Measurements from ENCODE around the gene CST6.
A peak's percentile ranks its signal among the peaks of the same experiment; 100 is the strongest.

Gene CST6

DNA sequence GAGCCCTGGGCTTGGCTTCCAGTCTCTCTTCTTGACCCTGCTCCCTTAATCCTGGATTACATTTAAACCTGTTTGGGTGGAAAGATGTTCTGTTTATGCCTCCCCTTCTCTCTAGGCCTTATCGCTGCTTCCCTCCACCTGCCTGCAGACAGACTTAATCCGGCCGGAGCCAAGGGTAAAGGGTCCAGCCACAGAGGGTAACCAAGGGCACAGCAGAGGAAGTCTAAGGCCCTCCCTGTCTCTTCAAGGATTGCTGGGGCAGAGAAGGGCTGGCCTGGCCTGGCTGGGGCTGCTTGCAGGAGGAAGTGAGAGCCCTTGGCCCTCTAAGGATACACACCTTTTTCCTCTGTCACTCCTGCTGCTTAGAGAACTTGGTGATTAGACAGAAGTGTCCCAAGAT is 35.1 kb downstream of the CST6 start:
- peaks cover 9 to 47% of the 10 kb centered on the region in 2 experiments for H3K27me3 ChIP-seq (ENCODE audit: control insufficient read depth in 1 of 2, insufficient read depth in 1 of 2, low read length in 2 of 2)
- H4K91ac ChIP-seq (ENCODE audit: low read length), result no peak overlapping the region
- WGBS, result 94% methylated on average over 3 of the region's 3 CpGs
- no peak overlapping the region for H3K4me3 ChIP-seq (ENCODE audit: insufficient read depth in 1 of 2, low read depth in 1 of 2, low read length in 2 of 2)
- peaks cover 1% of the 10 kb centered on the region for H3K79me1 ChIP-seq (replicated peaks; ENCODE audit: low read length, poor library complexity, severe bottlenecking)
- H2BK12ac ChIP-seq (ENCODE audit: low read length in 2 of 2), result no peak overlapping the region
- H3K4ac ChIP-seq (ENCODE audit: low read depth in 1 of 2, low read length in 2 of 2), result no peak overlapping the region
- H3K14ac ChIP-seq (ENCODE audit: low read length in 2 of 2), result no peak overlapping the region
- H4K8ac ChIP-seq (ENCODE audit: low read length), result no peak overlapping the region
- no peak overlapping the region for H2BK15ac ChIP-seq (ENCODE audit: low read depth, poor library complexity, severe bottlenecking)
- no peak overlapping the region for H2BK120ac ChIP-seq (ENCODE audit: low read depth, low read length)
- H2AK5ac ChIP-seq (ENCODE audit: low read length, severe bottlenecking), result no peak overlapping the region
- H2AFZ ChIP-seq (ENCODE audit: low read depth, low read length), result no peak overlapping the region
- H3K4me2 ChIP-seq (ENCODE audit: low read length, poor library complexity, severe bottlenecking), result no peak overlapping the region
- H3K4me1 ChIP-seq (ENCODE audit: control insufficient read depth, insufficient read depth, low read depth, low read length), result peaks cover 39% of the 10 kb centered on the region
- H3K9me3 ChIP-seq (ENCODE audit: control insufficient read depth, low read length), result no peaks in the 10 kb centered on the region
- no peak overlapping the region for H3K23ac ChIP-seq (ENCODE audit: low read length in 2 of 2)
- no peak for DNase-seq
- H3K9ac ChIP-seq (ENCODE audit: low read length), result no peak overlapping the region
- H3K36me3 ChIP-seq (ENCODE audit: control insufficient read depth in 1 of 2, insufficient read depth in 2 of 2, low read depth in 1 of 2, low read length in 2 of 2), result peaks cover 0 to 20% of the 10 kb centered on the region in 2 experiments
- no peak overlapping the region for H3K27ac ChIP-seq (ENCODE audit: low read length, poor library complexity, severe bottlenecking)
- H3K18ac ChIP-seq (ENCODE audit: low read depth in 1 of 2, low read length in 2 of 2), result no peak overlapping the region
- no peak overlapping the region for H2BK5ac ChIP-seq (ENCODE audit: low read depth, low read length, poor library complexity, severe bottlenecking)

DNA sequence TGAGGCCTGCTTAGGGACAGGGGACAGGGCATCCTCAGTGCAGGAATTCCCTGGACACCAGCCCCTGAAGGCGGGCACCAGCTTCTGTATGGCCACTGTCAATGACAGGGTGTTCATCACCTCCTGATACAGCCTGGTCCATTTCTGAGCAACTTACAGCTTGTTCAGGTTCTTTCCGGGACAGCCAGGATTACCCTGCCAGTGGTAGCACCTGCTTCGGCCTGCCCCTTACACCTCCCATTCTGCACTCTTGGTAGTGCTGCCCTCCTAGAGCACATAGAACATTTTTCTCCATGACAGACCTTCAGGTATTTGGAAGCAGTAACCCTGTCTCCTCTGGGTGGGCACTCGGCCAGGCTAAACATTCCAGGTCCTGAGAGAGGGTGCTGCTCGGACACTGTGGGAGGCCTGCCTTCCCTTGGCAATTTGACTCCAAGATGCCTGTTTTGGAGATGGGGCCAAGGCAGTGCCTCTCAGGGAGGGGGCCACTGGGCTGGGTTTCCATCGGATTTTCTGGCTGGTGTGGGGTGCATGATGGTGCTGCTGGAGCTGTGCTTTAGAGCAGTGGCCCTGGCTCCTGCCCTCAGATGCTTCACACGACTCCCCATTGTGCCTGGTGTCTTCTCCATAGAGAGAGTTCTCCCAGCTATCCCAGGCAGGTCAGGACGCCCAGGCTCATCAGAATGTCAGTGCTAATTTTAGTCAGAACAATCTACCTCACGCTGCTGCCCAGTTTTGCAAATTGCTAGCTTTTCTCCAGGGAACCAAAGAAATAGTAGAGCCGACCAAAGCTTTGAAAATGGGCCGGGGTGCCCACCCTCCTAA is 35.9 kb downstream of the CST6 start:
- H2BK5ac ChIP-seq (ENCODE audit: low read depth, low read length, poor library complexity, severe bottlenecking), result no peak overlapping the region
- no peak overlapping the region for H3K4me3 ChIP-seq (ENCODE audit: insufficient read depth in 1 of 2, low read depth in 1 of 2, low read length in 2 of 2)
- peaks cover 1% of the 10 kb centered on the region for H3K79me1 ChIP-seq (replicated peaks; ENCODE audit: low read length, poor library complexity, severe bottlenecking)
- H3K9ac ChIP-seq (ENCODE audit: low read length), result no peak overlapping the region
- H3K36me3 ChIP-seq (ENCODE audit: control insufficient read depth in 1 of 2, insufficient read depth in 2 of 2, low read depth in 1 of 2, low read length in 2 of 2), result peaks cover 0 to 12% of the 10 kb centered on the region in 2 experiments
- H3K27me3 ChIP-seq (ENCODE audit: control insufficient read depth in 1 of 2, insufficient read depth in 1 of 2, low read length in 2 of 2), result peaks cover 9 to 47% of the 10 kb centered on the region in 2 experiments
- H3K4me1 ChIP-seq (ENCODE audit: control insufficient read depth, insufficient read depth, low read depth, low read length), result peaks cover 39% of the 10 kb centered on the region
- H4K91ac ChIP-seq (ENCODE audit: low read length), result no peak overlapping the region
- H3K9me3 ChIP-seq (ENCODE audit: control insufficient read depth, low read length), result no peaks in the 10 kb centered on the region
- peak overlapping the region; percentile 46 for H2AK5ac ChIP-seq (ENCODE audit: low read length, severe bottlenecking)
- no peak overlapping the region for H4K8ac ChIP-seq (ENCODE audit: low read length)
- 90% methylated on average over 11 of the region's 11 CpGs for WGBS
- H2AFZ ChIP-seq (ENCODE audit: low read depth, low read length), result no peak overlapping the region
- H3K14ac ChIP-seq (ENCODE audit: low read length in 2 of 2), result no peak overlapping the region
- no peak for DNase-seq
- H3K27ac ChIP-seq (ENCODE audit: low read length, poor library complexity, severe bottlenecking), result peak overlapping the region; percentile 40
- H3K4ac ChIP-seq (ENCODE audit: low read depth in 1 of 2, low read length in 2 of 2), result peak overlapping the region in 1 of 2 experiments; percentile 13
- H3K23ac ChIP-seq (ENCODE audit: low read length in 2 of 2), result no peak overlapping the region
- no peak overlapping the region for H2BK12ac ChIP-seq (ENCODE audit: low read length in 2 of 2)
- H3K4me2 ChIP-seq (ENCODE audit: low read length, poor library complexity, severe bottlenecking), result peak overlapping the region; percentile 23
- no peak overlapping the region for H2BK15ac ChIP-seq (ENCODE audit: low read depth, poor library complexity, severe bottlenecking)
- H2BK120ac ChIP-seq (ENCODE audit: low read depth, low read length), result no peak overlapping the region
- H3K18ac ChIP-seq (ENCODE audit: low read depth in 1 of 2, low read length in 2 of 2), result no peak overlapping the region

GRCh38 chr11:66048547-66049323 is 36.9 kb downstream of the CST6 start, which contains the start of gene GAL3ST3:
GAL3ST3 (minus strand) TSS chr11:66049161; CDS start chr11:66045415, 3,746 bp downstream.
- Histone ChIP-seq H3K4ac (ENCODE audit: low read depth in 1 of 2, low read length in 2 of 2) (no peak within 1 kb of the TSS), H3K18ac (ENCODE audit: low read depth in 1 of 2, low read length in 2 of 2) (no peak within 1 kb of the TSS), H3K79me1 (replicated peaks; ENCODE audit: low read length, poor library complexity, severe bottlenecking) (peaks cover 1% of the 10 kb centered on the region), H3K4me3 (ENCODE audit: insufficient read depth in 1 of 2, low read depth in 1 of 2, low read length in 2 of 2) (peak within 1 kb of the TSS in 1 of 2 experiments; percentile 49), H2BK15ac (ENCODE audit: low read depth, poor library complexity, severe bottlenecking) (no peak within 1 kb of the TSS), H3K14ac (ENCODE audit: low read length in 2 of 2) (no peak within 1 kb of the TSS), H2AK5ac (ENCODE audit: low read length, severe bottlenecking) (peak within 1 kb of the TSS; percentile 70), H3K4me2 (ENCODE audit: low read length, poor library complexity, severe bottlenecking) (peak within 1 kb of the TSS; percentile 72), H3K9me3 (ENCODE audit: control insufficient read depth, low read length) (no peaks in the 10 kb centered on the region), H2BK12ac (ENCODE audit: low read length in 2 of 2) (no peak within 1 kb of the TSS), H2AFZ (ENCODE audit: low read depth, low read length) (no peak within 1 kb of the TSS), H2BK5ac (ENCODE audit: low read depth, low read length, poor library complexity, severe bottlenecking) (no peak within 1 kb of the TSS), H4K8ac (ENCODE audit: low read length) (peak within 1 kb of the TSS; percentile 27), H2BK120ac (ENCODE audit: low read depth, low read length) (no peak within 1 kb of the TSS), H3K4me1 (ENCODE audit: control insufficient read depth, insufficient read depth, low read depth, low read length) (peaks cover 44% of the 10 kb centered on the region), H3K23ac (ENCODE audit: low read length in 2 of 2) (no peak within 1 kb of the TSS), H3K36me3 (ENCODE audit: control insufficient read depth in 1 of 2, insufficient read depth in 2 of 2, low read depth in 1 of 2, low read length in 2 of 2) (peaks cover 0 to 3% of the 10 kb centered on the region in 2 experiments), H3K27me3 (ENCODE audit: control insufficient read depth in 1 of 2, insufficient read depth in 1 of 2, low read length in 2 of 2) (peaks cover 9 to 47% of the 10 kb centered on the region in 2 experiments), H4K91ac (ENCODE audit: low read length) (peak within 1 kb of the TSS; percentile 39), H3K27ac (ENCODE audit: low read length, poor library complexity, severe bottlenecking) (peak within 1 kb of the TSS; percentile 40), H3K9ac (ENCODE audit: low read length) (no peak within 1 kb of the TSS)
- no peak for DNase-seq
- WGBS, result 14% methylated on average over 19 of the region's 39 CpGs

All from mesenchymal stem cell (in vitro differentiated cells and primary cell).